DOHH2 (cell line): Measurements from ENCODE around the gene STYX.

ENCODE experiments used
- H3F3A ChIP-seq: fragments of 200-600 bp; sonication (generic), shearing (Covaris generic); 2 replicates; pipeline ENCODE4 v1.6.0; 2016; ENCODE audit warnings: antibody characterized with exemption, mild to moderate bottlenecking; ENCODE audit not compliant: control insufficient read depth, insufficient read depth
- H3K27ac ChIP-seq: fragments of 200-600 bp; sonication (generic); 2 replicates; pipeline ENCODE4 v1.5.1; 2014; ENCODE audit warnings: low read depth, mild to moderate bottlenecking, low read length, moderate library complexity
- H3K27me3 ChIP-seq: fragments of 200-600 bp; sonication (generic); 2 replicates; pipeline ENCODE4 v1.6.1; 2014; ENCODE audit warnings: mild to moderate bottlenecking, low read length, mixed read lengths; ENCODE audit not compliant: control insufficient read depth
- H3K36me3 ChIP-seq: fragments of 200-600 bp; sonication (generic); 2 replicates; pipeline ENCODE4 v1.6.1; 2014; ENCODE audit warnings: mild to moderate bottlenecking, low read length, moderate library complexity, mixed read lengths; ENCODE audit not compliant: control insufficient read depth
- H3K4me1 ChIP-seq: fragments of 200-600 bp; sonication (generic); 2 replicates; pipeline ENCODE4 v1.6.1; 2014; ENCODE audit warnings: mild to moderate bottlenecking, low read length, mixed read lengths; ENCODE audit not compliant: control insufficient read depth
- H3K4me2 ChIP-seq: fragments of 200-600 bp; sonication (generic); 2 replicates; pipeline ENCODE4 v1.6.0; 2014; ENCODE audit warnings: mild to moderate bottlenecking, low read length, moderate library complexity
- H3K4me3 ChIP-seq: fragments of 200-600 bp; sonication (generic); 2 replicates; pipeline ENCODE4 v1.5.1; 2014; ENCODE audit warnings: mild to moderate bottlenecking, low read length, mixed read lengths
- H3K79me2 ChIP-seq: fragments of 200-600 bp; sonication (generic); 2 replicates; pipeline ENCODE4 v1.6.1; 2014; ENCODE audit warnings: mild to moderate bottlenecking, low read length, mixed read lengths; ENCODE audit not compliant: control insufficient read depth
- H3K9me2 ChIP-seq: fragments of 200-600 bp; sonication (generic); replicated peaks from 2 replicates; pipeline ENCODE4 v1.6.1; 2014; ENCODE audit warnings: mild to moderate bottlenecking, low read length, mixed read lengths; ENCODE audit not compliant: control insufficient read depth
- H3K9me3 ChIP-seq: fragments of 200-600 bp; sonication (generic); 2 replicates; pipeline ENCODE4 v1.6.1; 2014; ENCODE audit warnings: antibody characterized with exemption, low read length, mixed read lengths; ENCODE audit not compliant: control insufficient read depth, insufficient read depth
- H4K20me1 ChIP-seq: fragments of 200-600 bp; sonication (generic); 2 replicates; pipeline ENCODE4 v1.6.0; 2014; ENCODE audit warnings: low read depth, mild to moderate bottlenecking, antibody characterized with exemption, low read length, moderate library complexity; ENCODE audit not compliant: control insufficient read depth, insufficient read depth
- CTCF ChIP-seq: fragments of 200-600 bp; sonication (generic); IDR thresholded peaks from one replicate; pipeline ENCODE4 v1.5.1; 2014; ENCODE audit warnings: antibody characterized with exemption, mild to moderate bottlenecking, low read depth, low read length; ENCODE audit not compliant: poor library complexity, severe bottlenecking
- EZH2phosphoT487 ChIP-seq: fragments of 200-600 bp; sonication (generic); IDR thresholded peaks from 2 replicates; pipeline ENCODE4 v1.6.1; 2017; ENCODE audit warnings: borderline replicate concordance, mild to moderate bottlenecking, antibody characterized with exemption, low read length, moderate library complexity, mixed read lengths

The STYX gene

GRCh38 chr14:52797653-52798052 is 67.7 kb downstream of the STYX start:
- no peaks in the 10 kb centered on the region for H3F3A ChIP-seq
- H3K9me3 ChIP-seq = no peaks in the 10 kb centered on the region
- H3K27ac ChIP-seq = no peak overlapping the region
- H3K27me3 ChIP-seq = peaks cover 8% of the 10 kb centered on the region
- TF ChIP-seq EZH2phosphoT487 (no peak), CTCF (no peak)
- H3K9me2 ChIP-seq = no peaks in the 10 kb centered on the region
- H3K79me2 ChIP-seq = no peaks in the 10 kb centered on the region
- no peak overlapping the region for H3K4me2 ChIP-seq
- H3K4me1 ChIP-seq = no peaks in the 10 kb centered on the region; the same call in 1 of the 2 replicates
- no peaks in the 10 kb centered on the region for H3K36me3 ChIP-seq
- H3K4me3 ChIP-seq = no peak overlapping the region
- no peaks in the 10 kb centered on the region for H4K20me1 ChIP-seq

- Histone ChIP-seq H3K9me2 (no peaks in the 10 kb centered on the region), H3K4me3 (no peak overlapping the region), H3K27ac (no peak overlapping the region), H3K36me3 (no peaks in the 10 kb centered on the region), H3K9me3 (no peaks in the 10 kb centered on the region), H3K27me3 (peaks cover 10% of the 10 kb centered on the region), H3K4me1 (no peaks in the 10 kb centered on the region; the same call in 1 of the 2 replicates), H3K4me2 (no peak overlapping the region), H4K20me1 (no peaks in the 10 kb centered on the region), H3F3A (no peaks in the 10 kb centered on the region), H3K79me2 (no peaks in the 10 kb centered on the region)
- TF ChIP-seq EZH2phosphoT487 = no peak
- TF ChIP-seq CTCF = no peak
Measured at GRCh38 chr14:52798826-52799225, 68.9 kb downstream of the STYX start.

- no peaks in the 10 kb centered on the region for H3K9me3 ChIP-seq
- no peaks in the 10 kb centered on the region for H4K20me1 ChIP-seq
- H3K27ac ChIP-seq = no peak overlapping the region
- H3F3A ChIP-seq = no peaks in the 10 kb centered on the region
- H3K4me2 ChIP-seq = no peak overlapping the region
- peaks cover 10% of the 10 kb centered on the region for H3K27me3 ChIP-seq
- no peaks in the 10 kb centered on the region for H3K36me3 ChIP-seq
- H3K4me1 ChIP-seq = no peaks in the 10 kb centered on the region; the same call in 1 of the 2 replicates
- no peak overlapping the region for H3K4me3 ChIP-seq
- TF ChIP-seq EZH2phosphoT487 (peak; percentile 32; the same call in 1 of the 2 replicates), CTCF (no peak)
- no peaks in the 10 kb centered on the region for H3K9me2 ChIP-seq
- no peaks in the 10 kb centered on the region for H3K79me2 ChIP-seq
Measured at GRCh38 chr14:52801014-52801712, 71.2 kb downstream of the STYX start.
